ENCODE data around the gene MCF2L2.

The MCF2L2 gene

DNA sequence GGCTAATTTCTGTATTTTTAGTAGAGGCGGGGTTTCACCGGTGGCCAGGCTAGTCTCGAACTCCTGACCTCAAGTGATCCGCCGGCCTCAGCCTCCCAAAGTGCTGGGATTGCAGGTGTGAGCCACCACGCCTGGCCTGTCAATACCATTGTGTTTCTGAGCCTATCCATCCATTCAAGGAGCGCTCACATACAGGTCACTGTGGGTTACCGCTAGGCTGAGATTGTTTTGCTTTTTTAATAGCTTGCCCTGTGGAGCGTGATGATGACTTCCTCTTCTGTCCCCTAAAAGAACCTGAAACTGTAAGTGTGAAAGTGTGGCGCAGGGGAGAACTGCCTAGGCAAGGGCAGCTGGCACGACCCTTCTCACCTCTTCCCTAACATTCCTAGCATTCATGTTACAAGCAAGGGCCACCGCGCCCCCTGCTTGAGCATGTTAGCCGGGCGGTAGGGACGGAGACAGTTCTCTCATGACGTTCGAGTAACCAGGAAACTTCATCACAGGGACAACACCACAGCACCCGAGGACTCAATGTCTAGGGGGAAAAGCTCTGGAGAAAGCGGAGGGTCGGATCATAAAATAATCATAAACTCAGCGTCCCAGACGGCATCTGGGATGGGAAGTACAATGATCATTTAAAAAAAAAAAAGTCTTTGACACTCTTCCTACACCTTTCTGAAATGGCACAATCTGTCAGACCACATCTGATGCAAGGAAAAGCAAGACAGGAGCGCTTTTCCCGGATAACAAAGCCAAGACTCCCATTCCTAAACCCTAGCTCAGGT, 266.7 kb downstream of the MCF2L2 start:
- Histone ChIP-seq H3K27ac (peak overlapping the region in 8 of 21 experiments; percentile 13 to 69 (median 32)), H3K4me3 (peak overlapping the region; percentile 39 to 63 (median 52))

DNA sequence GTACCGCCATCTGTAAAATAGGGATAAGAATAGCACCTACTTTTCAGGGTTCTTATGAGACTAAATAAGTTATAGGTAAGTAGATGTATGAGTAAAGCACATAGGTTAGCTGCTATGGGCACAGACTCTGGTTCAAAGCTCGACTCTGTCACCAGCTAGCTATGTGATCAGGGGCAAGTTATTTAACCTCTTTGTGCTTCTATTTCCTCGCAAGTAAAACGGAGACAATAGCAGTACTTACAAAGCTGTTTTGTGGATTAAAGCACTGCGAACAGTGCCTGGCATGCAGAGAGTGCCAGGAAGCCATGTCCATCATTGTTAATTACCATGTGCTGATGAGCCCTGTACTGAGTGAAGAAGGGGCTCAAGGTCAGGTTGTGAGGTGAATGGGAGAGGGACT, 267.8 kb downstream of the MCF2L2 start:
- H3K4me3 ChIP-seq: no peak overlapping the region
- H3K27ac ChIP-seq: no peak overlapping the region

DNA sequence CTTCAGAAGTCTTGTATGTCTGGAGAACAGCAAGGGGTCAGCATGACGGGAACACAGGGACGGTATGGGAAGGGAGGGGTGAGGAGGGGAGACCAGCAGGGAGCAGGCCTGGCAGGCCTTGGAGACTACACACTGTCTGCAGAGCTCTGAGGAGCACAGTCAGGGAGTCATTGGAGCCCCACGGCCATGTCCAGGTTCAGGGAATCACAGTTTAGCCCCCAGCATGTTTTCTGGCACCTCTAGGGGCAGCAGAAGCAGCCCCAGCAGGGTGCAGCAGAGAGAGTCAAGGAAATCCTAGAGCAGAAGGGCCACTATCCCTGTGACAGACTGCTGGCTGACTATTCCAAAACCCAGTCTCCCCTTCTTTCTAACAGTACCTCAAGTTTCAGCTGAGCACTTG, 269.1 kb downstream of the MCF2L2 start:
- Histone ChIP-seq H3K27ac (no peak overlapping the region), H3K4me3 (no peak overlapping the region)

DNA sequence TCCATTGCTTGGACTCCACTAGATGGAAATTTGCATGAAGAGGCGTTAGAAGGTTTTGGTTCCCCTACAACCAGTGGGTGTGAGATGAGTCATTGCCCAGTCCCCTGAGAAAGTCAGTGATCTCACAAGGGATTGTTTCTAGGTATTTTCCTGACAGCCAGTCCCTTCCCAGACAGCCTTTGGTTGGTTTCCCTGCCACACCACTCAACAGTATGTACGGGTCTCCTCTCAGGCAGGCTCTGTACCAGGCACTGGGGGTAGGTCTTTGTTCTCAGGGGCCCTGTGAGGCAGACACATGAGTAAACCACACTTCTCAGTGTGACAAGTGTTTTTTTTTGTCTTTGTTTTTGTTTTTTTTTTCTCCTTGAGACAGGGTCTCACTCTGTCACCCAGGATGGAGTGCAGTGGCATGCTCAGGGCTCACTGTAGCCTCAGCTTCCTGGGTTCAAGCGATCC, 269.8 kb downstream of the MCF2L2 start:
- no peak overlapping the region for H3K27ac ChIP-seq

GRCh38 chr3:183158113-183158512, 270.3 kb downstream of the MCF2L2 start:
- no peak overlapping the region for H3K27ac ChIP-seq

More for the DNA sequence above, 269.8 kb downstream of the MCF2L2 start:
- H3K4me3 ChIP-seq: no peak overlapping the region

GRCh38 chr3:183156266-183156665, 272.2 kb downstream of the MCF2L2 start:
- H3K27ac ChIP-seq: no peak overlapping the region
- no peak overlapping the region for H3K4me3 ChIP-seq

More at GRCh38 chr3:183158113-183158512, 270.3 kb downstream of the MCF2L2 start:
- H3K4me3 ChIP-seq: no peak overlapping the region

DNA sequence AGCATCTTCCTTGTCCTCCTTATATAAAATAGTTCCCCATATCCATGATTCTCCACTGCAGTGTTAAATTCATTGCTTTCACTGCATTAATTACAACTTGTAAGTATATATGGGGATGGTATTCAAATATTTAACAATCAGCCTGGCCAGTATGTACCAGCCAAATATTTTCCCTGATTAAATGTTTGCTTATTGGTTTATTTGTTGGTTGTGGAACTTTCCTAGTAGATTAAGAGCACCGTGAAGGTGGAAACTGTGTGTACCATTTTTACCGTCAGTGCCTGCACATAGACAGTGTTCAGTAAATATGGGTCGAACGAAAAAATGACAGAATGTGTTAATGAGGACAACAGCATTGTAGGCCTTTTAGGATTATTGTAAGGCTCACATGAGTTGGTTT, 272.9 kb downstream of the MCF2L2 start:
- no peak overlapping the region for H3K4me3 ChIP-seq

GRCh38 chr3:183153210-183153950, 275.0 kb downstream of the MCF2L2 start:
- Histone ChIP-seq H3K4me3 (no peak overlapping the region), H3K27ac (no peak overlapping the region)

More for the DNA sequence above, 272.9 kb downstream of the MCF2L2 start:
- no peak overlapping the region for H3K27ac ChIP-seq

GRCh38 chr3:183151821-183152351, 276.5 kb downstream of the MCF2L2 start:
- Histone ChIP-seq H3K27ac (no peak overlapping the region), H3K4me3 (no peak overlapping the region)

GRCh38 chr3:183151086-183151485, 277.3 kb downstream of the MCF2L2 start:
- Histone ChIP-seq H3K27ac (no peak overlapping the region), H3K4me3 (no peak overlapping the region)

GRCh38 chr3:183149915-183150750, 278.3 kb downstream of the MCF2L2 start:
- Histone ChIP-seq H3K27ac (no peak overlapping the region), H3K4me3 (no peak overlapping the region)

DNA sequence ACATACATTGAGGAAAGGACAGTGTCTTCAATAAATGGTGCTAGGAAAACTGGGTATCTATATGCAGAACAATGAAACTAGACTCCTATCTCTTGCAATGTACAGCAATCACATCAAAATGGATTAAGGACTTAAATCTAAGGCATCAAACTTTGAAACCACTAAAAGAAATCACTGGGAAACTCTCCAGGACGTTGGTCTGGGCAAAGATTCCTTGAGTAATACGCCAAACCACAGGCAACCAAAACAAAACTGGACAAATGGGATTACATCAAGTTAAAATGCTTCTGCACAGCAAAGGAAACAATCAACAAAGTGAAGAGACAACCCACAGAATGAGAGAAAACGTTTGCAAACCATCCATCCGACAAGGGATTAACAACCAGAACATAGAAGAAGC, 280.4 kb downstream of the MCF2L2 start:
- Histone ChIP-seq H3K27ac (no peak overlapping the region), H3K4me3 (no peak overlapping the region)

- Histone ChIP-seq H3K27ac (no peak overlapping the region), H3K4me3 (no peak overlapping the region)
These were observed 284.1 kb downstream of the MCF2L2 start for GRCh38 chr3:183144363-183144762.

DNA sequence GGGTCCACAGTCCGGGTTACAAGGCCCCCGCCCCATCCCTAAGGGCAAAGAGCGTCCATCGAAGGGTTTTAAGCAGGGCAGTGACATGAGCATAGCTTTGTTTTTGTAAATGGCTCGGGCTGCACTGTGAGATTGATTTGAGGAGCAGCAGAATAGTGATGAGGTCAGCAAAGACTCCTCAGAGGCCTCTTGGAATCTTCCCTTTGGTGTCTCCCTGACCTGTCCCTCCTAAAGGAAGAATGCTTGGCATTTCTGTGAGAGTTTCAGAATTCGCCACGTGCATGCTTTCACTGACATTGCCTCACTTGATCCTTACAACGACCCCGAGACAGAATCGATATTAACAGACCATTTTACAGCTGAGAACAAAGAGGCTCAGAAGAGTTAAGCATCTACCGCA, 286.2 kb downstream of the MCF2L2 start:
- Histone ChIP-seq H3K27ac (no peak overlapping the region), H3K4me3 (no peak overlapping the region)

DNA sequence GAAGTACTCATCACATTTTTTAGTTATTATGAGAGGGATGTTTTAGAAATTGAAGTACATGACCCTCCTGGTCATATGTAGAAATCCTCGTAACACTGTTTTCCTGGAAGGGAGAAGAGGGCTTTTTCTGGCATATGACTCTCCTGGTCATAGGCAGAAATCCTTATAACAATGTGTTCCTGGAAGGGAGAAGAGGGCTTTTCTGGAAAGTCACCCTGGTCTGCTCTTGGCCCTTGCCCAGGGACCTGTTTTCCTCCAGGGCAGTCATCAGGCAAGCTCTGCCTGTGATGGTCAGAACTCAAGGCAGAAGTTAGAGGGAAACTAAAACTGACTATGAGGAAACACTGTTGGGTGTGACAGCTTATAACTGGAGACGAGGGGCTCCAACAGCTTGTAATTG, 293.6 kb downstream of the MCF2L2 start:
- Histone ChIP-seq H3K4me3 (no peak overlapping the region), H3K27ac (no peak overlapping the region)

DNA sequence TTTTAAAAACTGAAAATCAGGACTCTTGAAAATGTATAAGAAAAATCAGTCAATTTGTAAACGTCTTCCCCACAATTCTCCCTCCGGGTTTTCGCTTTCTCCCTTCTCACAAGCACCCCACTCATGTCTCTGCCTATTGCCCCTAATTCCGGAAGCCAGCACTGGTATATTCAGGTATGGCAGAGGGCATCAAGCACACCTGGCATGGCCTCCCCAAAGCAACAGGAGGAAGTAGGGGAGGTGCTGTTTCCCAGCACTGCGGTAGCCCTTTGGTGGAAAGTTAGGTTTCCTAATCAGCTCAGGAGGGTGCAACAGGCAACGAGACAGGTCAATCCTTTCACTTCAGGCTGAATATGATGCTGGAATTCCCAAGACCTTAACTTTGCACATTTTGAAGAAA, 296.0 kb downstream of the MCF2L2 start:
- Histone ChIP-seq H3K4me3 (no peak overlapping the region), H3K27ac (no peak overlapping the region)

GRCh38 chr3:183131735-183132134, 296.7 kb downstream of the MCF2L2 start:
- H3K4me3 ChIP-seq: no peak overlapping the region
- H3K27ac ChIP-seq: no peak overlapping the region

DNA sequence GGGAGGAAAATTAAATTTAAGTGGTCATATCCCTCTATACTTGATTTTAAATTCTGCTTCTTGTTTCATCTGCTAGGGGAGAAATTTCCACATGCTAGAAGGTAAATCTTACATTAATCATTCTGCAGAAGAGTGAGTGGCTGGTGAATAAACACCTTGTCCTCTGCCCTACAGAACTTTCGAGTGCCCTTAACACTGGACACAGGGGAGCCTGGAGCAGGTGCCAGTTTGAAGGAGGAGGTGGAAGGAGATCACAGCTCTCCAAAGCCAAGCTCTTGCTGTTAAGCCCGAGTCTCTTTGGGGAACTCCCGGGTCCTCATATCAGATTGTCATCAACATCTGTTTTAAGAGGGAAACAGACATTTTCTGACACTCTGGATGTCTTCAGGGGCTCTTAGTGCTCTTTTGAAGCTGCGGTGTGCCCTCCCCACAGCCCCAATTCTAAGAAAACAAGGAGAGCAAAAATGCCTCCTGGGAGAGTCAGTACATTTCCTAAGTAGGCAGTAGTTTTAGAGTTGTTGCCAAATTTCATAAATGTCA, 297.2 kb downstream of the MCF2L2 start:
- no peak overlapping the region for H3K4me3 ChIP-seq
- no peak overlapping the region for H3K27ac ChIP-seq

DNA sequence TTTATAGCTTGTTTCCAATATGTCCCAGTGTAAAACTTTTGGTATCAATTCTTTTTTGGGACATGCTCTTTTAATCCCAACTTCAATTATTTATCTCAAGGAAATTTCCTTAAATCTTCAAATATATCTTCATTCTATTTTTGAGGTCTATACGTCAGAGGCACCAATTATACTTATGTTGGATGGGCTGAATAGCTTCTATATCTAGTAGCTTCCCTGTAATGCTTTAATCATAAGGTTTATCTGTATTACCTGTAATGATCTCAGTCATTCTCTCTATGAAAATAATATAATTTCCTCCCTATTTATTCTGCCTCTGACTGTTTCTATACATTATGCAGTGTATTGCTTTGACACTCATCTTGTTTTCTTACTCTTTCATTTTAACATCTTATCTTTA, 299.2 kb downstream of the MCF2L2 start:
- Histone ChIP-seq H3K4me3 (no peak overlapping the region), H3K27ac (no peak overlapping the region)

GRCh38 chr3:183128709-183129108, 299.7 kb downstream of the MCF2L2 start:
- H3K4me3 ChIP-seq: no peak overlapping the region
- H3K27ac ChIP-seq: no peak overlapping the region
